Activated CD4-positive, CD25-positive, alpha-beta regulatory T cell treated with anti-CD3 and anti-CD28 coated beads, Interleukin-2, amount 50 U/mL, for 24 hours (primary cell): ENCODE measurements around the gene LRRC32.

Experiments used
- ATAC-seq, 2 donors: fragments of 150-1000 bp; cut with Tn5 transposase; one replicate each; pipeline ENCODE4 v1.10.0; 2021; ENCODE audit warnings: mild to moderate bottlenecking in 1 of 2, moderate library complexity in 1 of 2

Gene LRRC32

GRCh38 chr11:76699451-76700091 is 29.0 kb upstream of the LRRC32 start:
- ATAC-seq: no peak

- ATAC-seq: no peak
Observed at GRCh38 chr11:76698321-76699043, 27.9 kb upstream of the LRRC32 start.

DNA sequence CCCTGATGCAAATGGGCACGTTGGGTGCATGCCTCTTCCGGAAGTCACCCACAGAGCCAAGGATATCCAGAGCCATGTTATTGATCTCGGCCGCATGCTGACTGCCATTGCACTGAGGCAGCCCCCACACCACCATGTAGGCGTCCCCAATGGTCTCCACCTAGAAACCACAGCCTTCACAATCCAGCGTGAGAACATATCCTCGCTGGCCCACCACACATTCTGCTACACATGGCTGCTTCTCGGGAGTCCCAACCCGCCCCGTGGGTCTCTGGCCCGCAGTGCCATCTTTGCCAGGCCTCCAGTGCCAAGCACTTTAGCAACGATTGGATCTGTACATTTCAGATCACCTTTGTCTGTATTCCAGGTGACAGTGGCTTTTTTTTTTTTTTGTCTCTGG is 26.2 kb upstream of the LRRC32 start:
- no peak for ATAC-seq

GRCh38 chr11:76695771-76696170 is 25.2 kb upstream of the LRRC32 start:
- ATAC-seq: no peak

- no peak for ATAC-seq
Observed at GRCh38 chr11:76695133-76695532, 24.6 kb upstream of the LRRC32 start.

- ATAC-seq: no peak
Observed at GRCh38 chr11:76694664-76695063, 24.1 kb upstream of the LRRC32 start.

GRCh38 chr11:76693806-76694205 is 23.3 kb upstream of the LRRC32 start:
- ATAC-seq: no peak

DNA sequence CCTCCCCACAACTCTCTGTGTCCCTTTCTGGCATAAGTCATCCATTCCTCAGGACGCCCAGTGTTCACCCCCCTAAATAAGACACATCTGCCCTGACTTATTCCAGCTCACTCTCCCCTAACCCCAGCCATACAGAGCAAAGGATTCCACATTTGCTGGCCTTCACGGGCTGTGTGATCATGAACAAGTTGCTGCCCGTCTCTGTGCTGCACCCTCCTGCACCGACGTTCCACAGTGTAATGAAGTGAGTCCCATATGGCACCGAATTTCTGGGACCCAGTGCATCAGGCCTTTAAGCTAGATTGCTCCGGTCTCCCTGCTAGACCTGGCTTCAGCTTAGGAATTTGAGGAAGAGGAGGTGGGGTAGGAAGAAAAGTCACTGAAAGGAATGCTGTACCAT is 22.4 kb upstream of the LRRC32 start:
- ATAC-seq: no peak

GRCh38 chr11:76691655-76692054 is 21.1 kb upstream of the LRRC32 start:
- ATAC-seq: no peak

GRCh38 chr11:76690736-76691135 is 20.2 kb upstream of the LRRC32 start:
- no peak for ATAC-seq

DNA sequence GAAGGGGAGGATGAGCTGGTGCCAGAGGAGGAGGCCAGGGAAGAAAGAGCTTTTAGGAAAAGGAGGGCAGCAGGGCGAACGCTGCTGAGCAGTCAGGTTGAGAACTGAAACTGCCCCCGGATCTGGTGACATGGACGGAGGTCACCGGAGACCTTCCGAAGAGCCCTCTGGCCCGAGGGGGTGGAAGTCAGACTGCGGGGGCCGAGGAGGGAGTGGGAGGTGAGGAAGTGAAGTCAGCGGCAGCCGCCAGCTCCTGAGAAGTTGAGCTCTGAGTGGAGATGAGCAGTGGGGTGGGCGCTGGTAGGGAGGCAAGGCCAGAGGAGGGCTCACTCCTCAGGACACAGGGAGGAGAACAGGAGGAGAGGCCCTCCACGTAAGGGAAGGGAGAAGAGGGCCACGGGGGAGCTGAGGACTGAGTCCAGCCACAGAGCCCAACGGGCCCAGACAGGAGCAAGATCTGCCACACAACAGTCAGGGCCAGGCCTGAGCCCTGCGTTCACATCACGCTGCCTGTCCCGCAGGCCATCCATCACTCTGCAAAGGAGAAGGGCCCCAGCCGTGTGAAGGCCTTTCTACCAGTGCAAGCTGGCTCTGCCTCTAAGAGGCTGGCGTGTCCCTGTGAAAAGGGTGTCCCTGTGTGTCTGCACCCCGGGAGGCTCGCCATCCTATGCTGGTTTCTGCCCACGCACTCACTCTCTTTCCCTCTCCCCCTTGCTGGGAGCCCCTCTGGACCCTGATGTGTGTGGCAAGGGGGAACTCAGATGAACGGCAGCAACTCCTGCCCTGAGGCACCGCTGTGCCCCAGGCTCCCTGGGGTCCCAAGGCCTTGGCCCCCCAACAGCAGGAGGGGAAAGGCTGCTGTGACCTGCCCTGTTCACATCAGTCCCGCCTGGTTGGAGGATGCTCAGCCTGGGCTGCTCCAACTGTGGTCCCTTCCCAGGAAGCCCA is 19.0 kb upstream of the LRRC32 start:
- no peak for ATAC-seq

- no peak for ATAC-seq
Observed at GRCh38 chr11:76688146-76688545, 17.6 kb upstream of the LRRC32 start.

- peak; percentile 18 to 28 for ATAC-seq
Observed at GRCh38 chr11:76686261-76687079, 15.9 kb upstream of the LRRC32 start.

- no peak for ATAC-seq
Observed at GRCh38 chr11:76685831-76686230, 15.3 kb upstream of the LRRC32 start.

- ATAC-seq: no peak
Observed at GRCh38 chr11:76685237-76685636, 14.7 kb upstream of the LRRC32 start.

DNA sequence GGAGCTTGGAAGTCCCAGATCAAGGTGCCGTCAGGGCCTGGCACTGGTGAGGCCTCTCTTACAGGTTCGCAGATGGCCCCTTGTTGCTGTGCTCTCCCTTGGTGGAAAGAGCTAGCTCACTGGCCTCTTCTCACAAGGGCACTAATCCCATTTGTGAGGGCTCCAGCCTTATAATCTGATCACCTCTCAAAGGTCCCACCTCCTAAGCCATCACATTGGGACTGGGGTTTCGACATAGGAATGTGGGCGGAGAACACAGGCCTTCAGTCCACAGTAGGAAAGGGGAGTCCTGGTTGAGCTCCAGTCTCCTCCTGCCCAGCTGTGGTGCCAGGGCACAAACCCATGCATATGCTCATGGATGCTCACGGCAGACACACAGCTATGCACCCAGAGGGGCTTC is 14.0 kb upstream of the LRRC32 start:
- ATAC-seq: no peak

DNA sequence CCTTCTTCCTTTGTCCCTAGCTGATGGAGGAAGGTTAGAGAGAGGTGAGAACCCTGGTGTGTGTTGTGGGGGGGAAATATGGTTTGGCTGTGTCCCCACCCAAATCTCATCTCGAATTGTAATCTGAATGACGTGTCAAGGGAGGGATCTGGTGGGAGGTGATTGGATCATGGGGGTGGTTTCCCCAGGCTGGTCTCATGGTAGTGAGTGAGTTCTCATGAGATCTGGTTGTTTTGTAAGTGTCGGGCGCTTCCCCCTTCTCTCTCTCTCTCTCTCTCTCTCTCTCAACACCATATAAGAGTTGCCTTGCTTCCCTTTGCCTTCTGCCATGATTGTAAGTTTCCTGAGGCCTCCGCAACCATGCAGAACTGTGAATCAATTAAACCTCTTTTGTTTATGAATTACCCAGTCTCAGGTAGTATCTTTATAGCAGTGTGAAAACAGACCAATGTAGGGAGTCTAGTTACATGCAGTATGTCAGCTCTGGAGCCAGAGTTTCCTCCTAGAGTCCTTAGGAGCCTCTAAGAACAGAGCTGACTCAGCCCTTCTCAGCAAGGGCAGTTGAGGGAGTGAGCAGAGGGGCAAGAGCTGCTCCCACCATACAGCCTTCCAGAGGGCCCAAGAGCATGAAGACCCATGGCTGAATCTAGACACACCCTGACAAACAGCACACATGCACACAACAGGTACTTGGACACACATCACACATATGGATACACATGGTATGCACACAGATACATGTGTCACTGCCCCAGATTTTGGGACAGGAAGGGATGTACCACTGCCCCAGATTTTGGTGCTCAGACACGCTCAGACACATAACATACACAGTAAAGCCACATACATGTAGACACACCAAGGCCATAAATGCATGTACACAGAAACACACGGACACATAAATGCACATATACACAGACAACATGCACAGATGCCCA is 12.9 kb upstream of the LRRC32 start:
- ATAC-seq: no peak

GRCh38 chr11:76682684-76683083 is 12.1 kb upstream of the LRRC32 start:
- no peak for ATAC-seq

DNA sequence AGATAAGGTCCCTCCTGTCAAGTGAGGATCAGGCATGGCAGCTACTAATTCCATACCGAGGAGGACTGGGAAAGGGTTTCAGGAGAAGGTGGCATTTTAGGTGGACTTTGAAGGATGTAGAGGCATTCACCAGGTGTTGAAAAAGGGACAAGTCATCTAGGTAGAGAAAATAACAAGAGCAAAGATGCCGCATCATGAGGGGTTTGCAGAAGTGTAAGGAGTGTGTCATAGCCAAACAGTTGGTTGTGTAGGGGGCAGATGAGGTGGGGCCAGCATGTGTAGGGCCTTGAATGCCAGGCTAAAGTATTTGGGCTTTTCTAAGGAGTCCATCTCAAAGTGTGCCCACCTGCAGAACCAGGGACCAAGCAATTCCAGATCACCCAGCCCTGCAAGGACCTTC is 11.6 kb upstream of the LRRC32 start:
- ATAC-seq: no peak

- peak; percentile 84 to 88 for ATAC-seq
Observed at GRCh38 chr11:76680518-76681425, 10.2 kb upstream of the LRRC32 start.
